HepG2 (cell line): Measurements from ENCODE around the gene HNRNPUL1. TPM values are rescaled to one million over a fixed set of nuclear protein-coding genes. Genes with fewer than 3 reads are reported as not detected.
"Not testable (repeated sequence)": the region's sequence is repeated elsewhere in the genome, so short reads cannot be mapped to it uniquely, and the experiment has no call there.

Source experiments
- ATAC-seq: fragments of 200-7000 bp; cut with Tn5 transposase; 3 replicates; pipeline ENCODE4 v1.9.1; 2020; ENCODE audit warnings: mild to moderate bottlenecking, moderate library complexity
- BruUV-seq: library from RNA; stranded (reverse); fragments of 400-500 nt; replicated peaks from 2 replicates; lab custom pipeline; 2021; lab: Mats Ljungman, UMichigan
- CTCF ChIA-PET: fragments of 300-600 bp; formaldehyde crosslinking; extraction: SDS; loops from one replicate; lab custom pipeline; 2021; ENCODE audit warnings: low total read pairs, inconsistent platforms, low intra/inter-chr PET ratio; lab: Yijun Ruan, JAX
- POLR2A ChIA-PET: fragments of 350-600 bp; sonication (Branson Sonifier 250); formaldehyde crosslinking; loops from one replicate; lab custom pipeline; 2020; ENCODE audit warnings: antibody characterized with exemption, inconsistent platforms; lab: Yijun Ruan, JAX
- DNase-seq: peaks from one replicate; pipeline ENCODE4 v3.0.0-alpha.2; 2015; ENCODE audit warnings: low spot score
- FAIRE-seq: peaks from 3 replicates; lab custom pipeline; 2011; peaks lifted over from hg19 to GRCh38; lab: Jason Lieb, UNC
- H2AFZ ChIP-seq: one replicate; pipeline ENCODE4 v1.6.1; 2011; ENCODE audit warnings: low read length, inconsistent platforms
- H3K27ac ChIP-seq: fragments of 300-600 bp; 3 replicates; pipeline ENCODE4 v1.8.0; 2011; ENCODE audit warnings: mixed run types, mild to moderate bottlenecking, mixed read lengths, low read length, inconsistent platforms; ENCODE audit not compliant: insufficient read depth; ENCODE audit errors: extremely low read length
- H3K27me3 ChIP-seq, 2 experiments: fragments of 200-600 bp in 1 of 2; 2 replicates in 1 of 2; 3 replicates in 1 of 2; pipeline versions ENCODE4 v1.6.0 to v1.8.0; 2011; ENCODE audit warnings: low read length in 2 of 2, mild to moderate bottlenecking in 2 of 2, moderate library complexity in 2 of 2, inconsistent platforms in 1 of 2; ENCODE audit not compliant: insufficient read depth in 2 of 2, control insufficient read depth in 1 of 2
- H3K36me3 ChIP-seq, 2 experiments: fragments of 200-600 bp in 1 of 2; replicated peaks in 1 of 2; 2 replicates in 1 of 2; 3 replicates in 1 of 2; pipeline versions ENCODE4 v1.5.1 to v1.8.0; 2011; ENCODE audit warnings: low read length in 2 of 2, inconsistent platforms in 1 of 2; ENCODE audit not compliant: insufficient read depth in 2 of 2, control insufficient read depth in 1 of 2
- H3K4me1 ChIP-seq: 2 replicates; pipeline ENCODE4 v1.5.1; 2012; ENCODE audit warnings: low read length, inconsistent platforms; ENCODE audit not compliant: insufficient read depth
- H3K4me2 ChIP-seq: 2 replicates; pipeline ENCODE4 v1.6.0; 2011; ENCODE audit warnings: low read depth, low read length, inconsistent platforms
- H3K4me3 ChIP-seq, 3 experiments: fragments of 200-600 bp in 1 of 3; sonication (generic), shearing (Covaris generic) in 1 of 3; replicated peaks in 1 of 3; 2 replicates each; pipeline ENCODE4 v1.5.1; 2011 to 2016; ENCODE audit warnings: low read length in 3 of 3, inconsistent platforms in 2 of 3, low read depth in 2 of 3, mild to moderate bottlenecking in 2 of 3, control low read depth in 1 of 3, mixed read lengths in 1 of 3; ENCODE audit not compliant: insufficient read depth in 1 of 3
- H3K79me2 ChIP-seq: one replicate; pipeline ENCODE4 v1.6.1; 2011; ENCODE audit warnings: low read length, inconsistent platforms; ENCODE audit not compliant: insufficient read depth
- H3K9ac ChIP-seq: 2 replicates; pipeline ENCODE4 v1.6.0; 2011; ENCODE audit warnings: mild to moderate bottlenecking, low read depth, low read length, inconsistent platforms; ENCODE audit not compliant: insufficient read depth
- H3K9me3 ChIP-seq: 2 replicates; pipeline ENCODE4 v1.5.1; 2012; ENCODE audit warnings: mild to moderate bottlenecking, low read length
- H4K20me1 ChIP-seq: 2 replicates; pipeline ENCODE4 v1.6.0; 2011; ENCODE audit warnings: inconsistent platforms, mild to moderate bottlenecking, low read length, moderate library complexity; ENCODE audit not compliant: insufficient read depth
- E2F2 ChIP-seq: sonication (generic); formaldehyde crosslinking; IDR thresholded peaks from 2 replicates; pipeline ENCODE4 v1.4.0; 2020; ENCODE audit warnings: missing genetic modification reagents, borderline replicate concordance
- GPBP1L1 ChIP-seq: sonication (generic); formaldehyde crosslinking; IDR thresholded peaks from 2 replicates; pipeline ENCODE4 v1.5.0; 2020; ENCODE audit warnings: mild to moderate bottlenecking, missing genetic modification reagents
- MAFF ChIP-seq: IDR thresholded peaks from 2 replicates; pipeline ENCODE4 v1.6.1; 2011; ENCODE audit warnings: low read depth, low read length, improper control_type of control experiment
- NR2C2 ChIP-seq: sonication (generic); formaldehyde crosslinking; IDR thresholded peaks from 2 replicates; pipeline ENCODE4 v1.4.0; 2020; ENCODE audit warnings: missing genetic modification reagents, mild to moderate bottlenecking, moderate library complexity, borderline replicate concordance
- PHF5A ChIP-seq: IDR thresholded peaks from one replicate; pipeline ENCODE4 v1.6.1; 2018; ENCODE audit warnings: low read depth, missing genetic modification reagents; ENCODE audit not compliant: unreplicated experiment
- SKIL ChIP-seq: sonication (generic); formaldehyde crosslinking; IDR thresholded peaks from 2 replicates; pipeline ENCODE4 v1.8.0; 2022; ENCODE audit warnings: missing genetic modification reagents, mild to moderate bottlenecking, moderate library complexity, borderline replicate concordance
- SMAD9 ChIP-seq: sonication (generic); formaldehyde crosslinking; IDR thresholded peaks from 2 replicates; pipeline ENCODE4 v1.5.1; 2020; ENCODE audit warnings: mild to moderate bottlenecking, missing genetic modification reagents
- SP1 ChIP-seq, 2 experiments: fragments of 450-650 bp in 1 of 2; sonication (generic) in 1 of 2; formaldehyde crosslinking in 1 of 2; IDR thresholded peaks; 2 replicates each; pipeline versions ENCODE4 v1.4.0 to v1.6.1; 2016 to 2020; ENCODE audit warnings: missing genetic modification reagents in 1 of 2
- TEF ChIP-seq: sonication (generic); formaldehyde crosslinking; IDR thresholded peaks from 2 replicates; pipeline ENCODE4 v1.5.0; 2020; ENCODE audit warnings: missing genetic modification reagents
- ZBTB1 ChIP-seq: sonication (generic); formaldehyde crosslinking; IDR thresholded peaks from 2 replicates; pipeline ENCODE4 v1.4.0; 2020; ENCODE audit warnings: missing genetic modification reagents, borderline replicate concordance
- ZC3H13 ChIP-seq: sonication (generic); formaldehyde crosslinking; IDR thresholded peaks from 2 replicates; pipeline ENCODE4 v1.8.1; 2023; ENCODE audit warnings: mild to moderate bottlenecking, missing genetic modification reagents, moderate library complexity
- ZNF614 ChIP-seq: IDR thresholded peaks from 2 replicates; pipeline ENCODE4 v1.6.1; 2018; ENCODE audit warnings: missing biosample characterization, missing genetic modification reagents, inconsistent platforms, borderline replicate concordance
- WGBS: methylation state at CpG from one replicate; pipeline ENCODE4 v1.1.6; 2017; ENCODE audit warnings: low lambda C conversion rate; 5-methylcytosine and 5-hydroxymethylcytosine counted together
- in situ Hi-C: cut with HindIII; loops from 2 replicates; pipeline ENCODE4 v1.10.0; 2017; ENCODE audit warnings: low pct_unique_long_range_greater_than_20kb; ENCODE audit not compliant: extremely low pct_ligation_motif_present
- intact Hi-C: fragments of 100-400 bp; cut with micrococcal nuclease; formaldehyde crosslinking; loops from one replicate; pipeline ENCODE4 v1.10.0; 2022; ENCODE audit not compliant: unreplicated experiment
- polyA plus RNA-seq, 8 experiments: library from polyadenylated mRNA; depleted of rRNA in 3 of 8; stranded (reverse) in 7 of 8; unstranded in 1 of 8; fragments of >200 nt; fragmentation: Illumina TruSeq in 4 of 8; extraction: Trizol in 4 of 8; gene quantifications; 2 replicates each; pipeline versions ENCODE4 v1.2.1 to v1.2.3, GENCODE V29; 2011 to 2016; ENCODE audit warnings: low read depth in 4 of 8, missing spikeins in 1 of 8, mixed read lengths in 1 of 8; ENCODE audit not compliant: insufficient read depth in 1 of 8
- total RNA-seq, 5 experiments: library from RNA; depleted of rRNA; stranded (reverse); fragments of >200 nt; fragmentation: Illumina TruSeq; extraction: Trizol; gene quantifications; 2 replicates each; pipeline ENCODE4 v1.2.3, GENCODE V29; 2016; ENCODE audit warnings: low read depth in 1 of 5

The HNRNPUL1 gene
- total and polyA plus RNA-seq, 2 of the 13 experiments (the other 11 are each of a cell fraction or from before 2014, with no cell fraction given), result 30.9 to 81.7 TPM

- in situ Hi-C loops (no loop called here), intact Hi-C loops (no loop called here)
- Histone ChIP-seq H4K20me1 (0 out of 2 replicates have a peak, but pooled peaks cover 3% of the 10 kb centered on the region), H3K36me3 (peaks cover 26 to 80% of the 10 kb centered on the region in 2 experiments), H2AFZ (no peak overlapping the region), H3K9me3 (no peaks in the 10 kb centered on the region), H3K27me3 (no peaks in the 10 kb centered on the region), H3K4me2 (no peak overlapping the region)
- ChIA-PET POLR2A (no interaction called here), CTCF (no interaction called here)
- 98% methylated on average over 3 of the region's 3 CpGs for WGBS
- FAIRE-seq, result no peak
- TF ChIP-seq ZNF614 (CRISPR knock-in tag), result no peak
- no peak for TF ChIP-seq E2F2
- TF ChIP-seq SMAD9, result no peak
- no peak for TF ChIP-seq SP1 (IDR thresholded peaks at IDR 0.05)
- no peak for TF ChIP-seq SP1 (CRISPR knock-in tag; IDR thresholded peaks at IDR 0.05)
- TF ChIP-seq NR2C2, result no peak
- no peak for TF ChIP-seq TEF (CRISPR knock-in tag)
- no peak for TF ChIP-seq SKIL (CRISPR knock-in tag)
- no peak for TF ChIP-seq ZBTB1 (CRISPR knock-in tag)
- no peak for TF ChIP-seq PHF5A (CRISPR knock-in tag)
- TF ChIP-seq MAFF, result no peak
- TF ChIP-seq ZC3H13 (CRISPR knock-in tag), result no peak
- TF ChIP-seq GPBP1L1, result no peak
- TF ChIP-seq, all 625 proteins: peak for 0
- Histone ChIP-seq H3K4me3 (no peak overlapping the region), H3K4me1 (peaks cover 14% of the 10 kb centered on the region; the same call in 1 of the 2 replicates), H3K79me2 (peaks cover 4% of the 10 kb centered on the region), H3K27ac (no peak overlapping the region), H3K9ac (no peak overlapping the region)
- ATAC-seq (no peak), DNase-seq (no peak)
- no TSS peak for BruUV-seq
Observed at GRCh38 chr19:41288673-41289530, 24.7 kb downstream of the HNRNPUL1 start.

GRCh38 chr19:41289814-41290213 is 25.6 kb downstream of the HNRNPUL1 start:
- H3K4me2 ChIP-seq, H3K27me3 ChIP-seq, FAIRE-seq, BruUV-seq, intact Hi-C loops, ATAC-seq, H2AFZ ChIP-seq, DNase-seq, H3K9me3 ChIP-seq, POLR2A ChIA-PET, CTCF ChIA-PET, H3K4me3 ChIP-seq, H4K20me1 ChIP-seq, H3K27ac ChIP-seq, H3K79me2 ChIP-seq, H3K9ac ChIP-seq, in situ Hi-C loops: not testable (repeated sequence)
- Histone ChIP-seq H3K36me3 (peaks cover 31 to 85% of the 10 kb centered on the region in 2 experiments), H3K4me1 (peaks cover 11% of the 10 kb centered on the region; the same call in 1 of the 2 replicates)
- WGBS, result 95% methylated on average over 8 of the region's 8 CpGs
